HG03196 (cell line): ENCODE measurements around the gene FILIP1.

Experiments used
- ATAC-seq: cut with Tn5 transposase; IDR thresholded peaks from one replicate; pipeline ENCODE4 v1.9.1; 2021; ENCODE audit not compliant: unreplicated experiment

FILIP1 gene

DNA sequence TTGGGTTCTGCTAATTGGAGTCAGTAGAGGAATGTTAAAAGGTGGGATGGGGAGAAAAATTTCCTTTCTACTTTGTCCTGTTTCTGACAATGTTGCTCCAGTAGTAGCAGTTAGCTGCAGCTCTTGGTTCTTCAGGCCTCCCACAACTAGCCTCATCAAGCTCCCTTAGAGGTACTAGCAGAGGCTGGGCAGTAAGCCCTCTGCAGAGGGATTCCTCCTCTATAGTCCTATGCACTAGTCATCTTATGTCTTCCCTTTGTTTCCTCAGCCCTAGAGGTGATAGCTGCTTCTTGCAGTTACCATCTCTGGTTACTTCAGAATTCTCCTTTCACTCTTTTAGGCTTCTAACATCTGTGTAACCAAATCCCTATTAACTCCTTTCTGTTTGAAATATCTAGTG is 99.8 kb downstream of the FILIP1 start:
- no peak for ATAC-seq

DNA sequence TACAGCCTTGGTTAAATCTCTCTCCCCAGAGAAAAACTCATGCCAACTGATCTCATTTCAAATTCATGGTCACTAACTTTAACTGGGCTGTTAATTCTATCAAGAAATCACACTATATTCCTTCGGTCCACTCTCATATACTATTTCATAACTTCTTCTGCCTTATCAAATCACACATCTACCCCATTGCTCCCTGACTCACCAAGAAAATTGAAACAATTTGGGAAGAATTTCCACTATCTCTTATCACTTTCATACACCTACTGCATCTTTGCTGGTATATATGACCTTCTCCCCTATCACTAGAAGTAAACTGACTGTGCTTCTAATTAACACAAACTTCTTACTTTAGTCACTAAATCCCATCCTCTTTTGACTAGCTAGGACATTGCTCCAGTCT is 102.3 kb downstream of the FILIP1 start:
- ATAC-seq, result no peak

DNA sequence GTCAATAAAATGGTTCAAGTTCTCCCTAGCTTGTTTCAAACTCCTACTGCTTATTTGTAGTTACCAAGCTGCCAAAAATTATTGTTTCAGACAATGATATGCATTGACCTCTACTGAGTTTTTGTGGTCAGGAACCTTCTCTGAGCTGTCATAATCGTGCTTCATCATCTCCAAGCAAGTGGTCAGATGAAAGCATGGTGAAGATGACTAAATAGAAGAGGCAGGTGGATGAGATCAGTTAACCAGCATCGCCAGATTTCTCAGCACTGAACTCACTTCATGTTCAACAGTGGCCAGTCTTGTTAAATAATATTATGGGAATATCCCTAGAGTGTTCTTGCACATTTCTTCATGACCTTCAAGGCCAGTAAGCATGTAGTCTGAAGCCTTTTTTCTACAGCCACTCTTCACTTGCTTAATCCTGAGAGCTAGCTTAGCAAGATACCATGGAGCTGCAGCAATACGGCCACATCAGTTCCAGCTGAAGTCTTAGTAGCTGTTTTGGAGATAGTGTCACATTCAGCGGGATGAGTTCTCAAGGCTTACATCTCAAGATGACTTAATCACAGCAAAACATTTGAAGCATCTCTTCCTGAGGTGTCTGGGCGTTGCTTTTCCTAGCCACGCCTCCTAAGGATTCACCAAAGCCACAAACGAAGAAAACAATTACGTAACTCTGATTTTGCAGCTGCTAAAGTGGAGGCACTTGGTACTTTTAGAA is 107.4 kb downstream of the FILIP1 start:
- ATAC-seq, result no peak

DNA sequence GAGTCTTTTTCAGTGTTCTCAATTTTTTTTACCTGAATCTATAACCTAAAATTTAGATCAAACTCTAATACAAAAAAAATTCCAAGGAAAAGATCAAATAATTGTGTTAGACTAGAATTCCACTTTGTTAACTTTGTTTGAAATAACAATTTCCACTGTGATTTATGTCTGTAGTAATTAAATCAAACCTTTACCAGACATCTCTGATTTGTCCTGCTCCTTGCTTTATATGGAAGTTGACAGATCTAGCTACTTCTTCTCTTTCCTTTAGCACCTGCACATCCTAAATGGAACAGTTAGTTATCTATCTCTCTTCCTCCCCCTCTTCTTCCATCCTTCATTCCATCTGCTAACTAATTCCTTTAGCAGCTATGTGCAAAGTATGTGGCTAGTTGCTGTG is 109.5 kb downstream of the FILIP1 start:
- no peak for ATAC-seq

DNA sequence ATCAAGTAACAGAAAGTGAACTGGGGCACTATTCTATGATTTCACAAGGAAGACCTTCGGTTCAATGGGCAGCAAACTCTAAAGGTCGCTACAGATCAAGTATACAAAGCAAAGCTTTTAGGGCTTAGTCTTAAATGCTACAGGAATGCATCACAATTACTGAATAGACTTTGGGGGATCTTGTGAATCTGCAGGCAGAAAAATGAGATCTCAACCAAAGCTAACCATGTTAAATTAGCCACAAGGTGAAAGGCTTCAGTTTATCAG is 111.0 kb downstream of the FILIP1 start:
- ATAC-seq, result no peak

DNA sequence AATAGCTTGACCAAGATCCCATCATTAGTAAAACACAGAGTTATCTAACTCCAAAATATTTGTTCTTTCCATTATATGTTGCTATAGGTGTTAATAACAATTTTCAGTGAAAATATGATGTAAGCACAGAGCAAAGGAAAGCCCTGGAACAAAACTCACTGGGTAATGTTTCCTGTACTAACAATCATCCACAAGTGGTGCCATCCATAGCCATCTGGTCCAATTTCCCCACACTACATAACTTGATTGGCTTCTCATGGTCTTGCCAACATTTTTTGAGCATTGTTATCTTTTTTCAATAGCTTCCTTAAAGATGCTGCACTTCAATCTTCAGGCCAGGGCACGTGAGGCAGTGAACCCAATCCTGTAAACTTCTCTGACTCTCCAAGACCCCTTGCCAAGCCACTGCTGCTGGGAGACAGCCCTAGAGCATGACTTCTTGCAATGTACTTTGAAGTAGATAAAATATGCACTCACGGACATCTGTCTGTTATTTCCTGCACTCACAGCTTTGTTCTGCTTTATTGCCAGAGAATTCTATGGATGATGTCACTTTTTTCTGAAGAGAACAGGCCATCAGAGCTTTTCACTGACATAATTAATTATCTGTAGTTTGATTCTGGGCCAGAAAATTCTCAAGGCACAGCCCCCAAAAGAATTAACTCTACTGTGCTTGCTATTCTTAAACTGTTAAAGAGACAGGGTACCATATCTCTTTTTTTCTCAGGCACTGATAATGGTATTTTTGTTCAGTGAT is 111.5 kb downstream of the FILIP1 start:
- ATAC-seq, result no peak

DNA sequence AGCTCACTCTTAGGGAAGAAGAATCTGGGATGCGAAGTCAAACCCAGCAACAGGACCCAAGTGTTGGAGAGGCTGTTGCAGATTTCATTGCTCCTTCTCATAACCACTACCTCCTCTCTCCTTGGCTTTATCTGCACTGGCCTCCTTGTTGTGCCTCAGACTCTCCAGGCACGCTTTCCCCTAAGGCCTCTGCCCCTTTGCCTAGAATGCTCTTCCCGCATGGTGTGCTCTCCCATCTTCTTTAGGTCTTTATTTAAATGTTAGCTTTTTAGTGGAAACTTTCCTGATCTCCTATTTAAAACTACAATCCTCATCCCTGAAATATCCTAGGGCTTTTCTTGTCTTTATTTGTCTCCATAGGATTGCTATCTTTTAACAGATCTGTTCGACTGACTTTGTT is 114.1 kb downstream of the FILIP1 start:
- ATAC-seq, result no peak

DNA sequence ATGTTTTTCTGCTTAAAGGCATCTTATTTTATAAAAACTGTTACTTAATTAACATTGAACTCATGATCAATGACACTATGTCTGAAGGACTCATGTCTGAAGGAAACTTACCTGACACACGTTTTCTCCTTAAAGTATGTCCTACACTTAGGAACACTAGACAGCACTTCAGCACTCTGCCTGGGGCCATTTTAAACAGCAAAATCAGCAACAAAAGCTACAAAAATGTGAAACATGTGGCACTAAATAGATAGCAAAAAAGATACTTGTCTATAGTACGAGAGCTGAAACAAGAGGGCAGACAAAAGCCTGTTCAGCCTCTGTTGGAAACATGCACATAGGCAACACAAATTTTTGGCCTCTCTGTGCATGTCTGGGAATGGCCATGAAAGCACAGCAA is 115.5 kb downstream of the FILIP1 start:
- ATAC-seq, result no peak

DNA sequence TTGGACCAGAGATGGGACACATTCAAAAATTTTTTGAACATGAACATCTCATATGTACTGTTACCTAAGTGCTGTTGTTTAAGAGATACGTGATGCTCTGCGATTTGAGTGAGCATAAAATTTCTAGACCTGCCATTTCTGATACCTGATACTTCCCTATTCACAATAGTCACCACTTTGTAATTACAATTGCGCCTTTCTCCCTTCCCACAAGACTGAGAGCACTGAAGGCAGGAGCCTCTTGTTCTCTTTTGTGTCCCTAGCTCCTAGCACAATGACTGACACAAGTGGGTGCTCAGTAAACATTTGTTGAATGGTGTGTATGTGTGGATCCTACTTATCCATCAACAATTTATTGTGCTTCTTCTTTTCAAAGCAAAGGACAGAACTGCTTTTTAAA is 116.2 kb downstream of the FILIP1 start:
- ATAC-seq, result no peak

DNA sequence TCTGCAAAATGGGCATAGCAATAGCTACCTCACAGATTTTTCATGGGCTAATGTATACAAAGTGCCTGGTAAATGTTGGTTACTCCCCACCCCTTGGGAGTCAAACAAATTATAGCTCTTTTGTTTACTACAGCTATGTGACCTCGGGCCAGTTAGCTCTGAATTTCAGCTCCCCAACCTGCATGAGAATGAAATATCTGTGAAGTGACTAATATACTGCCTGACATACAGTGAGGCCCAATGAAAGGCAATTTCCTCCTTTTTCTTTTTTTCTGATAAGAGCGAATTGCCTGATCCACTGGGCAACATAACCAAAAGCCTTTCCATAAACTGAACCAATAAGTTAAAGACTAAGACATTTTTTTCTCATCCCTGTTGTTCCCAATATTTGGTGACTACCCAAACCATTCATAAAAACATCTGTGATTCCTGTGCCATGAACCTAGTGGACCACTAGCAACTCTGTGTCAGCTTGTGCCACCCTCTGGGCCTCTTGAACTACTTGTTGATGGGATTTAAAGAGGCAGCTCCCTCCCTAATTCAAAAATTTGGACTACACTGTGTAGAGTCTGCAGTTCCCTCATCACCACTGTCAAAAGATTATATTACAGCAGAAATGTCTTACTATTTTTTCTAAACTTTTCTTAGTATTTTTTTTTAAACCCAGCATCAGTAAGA is 117.1 kb downstream of the FILIP1 start:
- no peak for ATAC-seq

DNA sequence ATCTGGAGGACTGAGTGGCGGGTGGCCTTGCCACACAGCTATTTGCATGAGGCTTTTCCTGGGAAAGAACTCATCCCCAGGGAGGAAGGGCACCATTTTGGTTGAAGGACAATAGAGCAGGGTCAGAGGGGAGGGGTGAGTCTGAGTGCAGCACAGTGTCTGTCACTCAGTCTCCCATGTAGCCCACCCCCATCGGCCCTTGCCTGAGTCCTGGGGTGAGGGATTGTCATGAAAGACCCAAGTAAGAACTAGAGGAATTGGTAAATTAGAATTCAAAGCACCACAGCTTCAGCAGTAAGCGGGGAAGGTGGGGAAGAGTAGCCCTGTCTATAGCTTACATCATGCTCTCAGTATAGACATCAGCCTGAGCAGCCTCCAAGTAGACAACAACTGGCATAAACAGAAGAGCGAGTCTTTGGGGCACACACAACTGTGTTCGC is 118.6 kb downstream of the FILIP1 start:
- ATAC-seq, result no peak

DNA sequence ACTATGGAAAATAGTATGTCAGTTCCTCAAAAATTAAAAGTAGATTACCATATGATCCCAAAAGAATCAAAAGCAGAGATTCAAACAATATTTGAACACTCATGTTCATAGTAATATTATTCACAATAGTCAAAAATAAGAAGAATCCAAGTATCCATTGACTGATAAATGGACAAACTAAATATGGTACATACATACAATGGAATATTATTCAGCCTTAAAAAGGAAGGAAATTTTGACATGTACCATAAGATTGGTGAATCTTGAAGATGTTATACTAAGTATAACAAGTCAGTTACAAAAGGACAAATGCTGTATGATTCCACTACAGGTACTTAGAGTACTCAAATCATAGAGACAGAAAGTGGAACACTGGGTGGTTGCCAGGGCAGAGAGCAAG is 120.7 kb downstream of the FILIP1 start:
- ATAC-seq, result no peak

DNA sequence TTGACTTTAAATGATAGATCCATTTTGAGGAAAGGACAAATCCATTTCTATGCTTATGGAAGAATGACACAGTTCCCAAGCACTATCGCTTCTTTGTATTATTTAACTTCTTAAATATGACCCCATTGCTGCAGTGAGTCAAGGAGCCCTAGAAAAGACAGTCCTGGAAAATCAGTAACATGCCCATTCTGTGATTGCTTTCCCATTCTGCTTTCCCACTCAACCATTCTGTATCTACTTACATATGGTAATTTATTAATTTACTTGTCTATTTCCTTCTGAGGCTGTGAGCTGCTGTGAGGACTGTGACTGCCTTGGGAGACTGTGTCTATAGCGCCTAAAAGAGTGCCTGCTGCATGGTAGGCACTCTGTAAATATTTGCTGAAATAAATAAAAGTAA is 123.6 kb downstream of the FILIP1 start:
- no peak for ATAC-seq

DNA sequence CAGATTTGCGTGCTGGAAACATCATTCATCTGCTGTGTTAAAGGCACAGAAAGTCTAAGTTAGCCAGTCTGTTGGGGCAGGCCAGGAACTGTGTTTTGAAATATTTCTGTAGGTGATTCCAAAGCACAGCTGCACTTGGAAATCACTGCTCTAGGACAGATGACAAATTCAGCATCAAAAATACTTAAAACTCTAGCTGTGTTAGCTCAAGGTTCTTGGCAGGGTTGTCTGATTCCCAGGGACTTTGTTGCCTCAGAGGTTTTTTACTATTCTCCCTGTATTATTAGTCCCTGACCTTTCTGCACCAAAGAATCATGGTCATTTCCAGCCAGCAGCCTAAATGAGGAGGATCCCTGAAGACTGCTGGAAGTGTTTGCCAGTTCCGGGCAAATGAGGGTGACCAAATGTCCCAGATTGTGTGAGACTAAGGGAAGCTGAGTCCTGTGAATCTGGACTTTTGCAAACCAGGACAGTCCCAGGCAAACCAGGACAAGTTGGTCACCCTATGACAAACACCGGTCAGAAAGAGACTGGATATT is 124.7 kb downstream of the FILIP1 start:
- ATAC-seq, result no peak

DNA sequence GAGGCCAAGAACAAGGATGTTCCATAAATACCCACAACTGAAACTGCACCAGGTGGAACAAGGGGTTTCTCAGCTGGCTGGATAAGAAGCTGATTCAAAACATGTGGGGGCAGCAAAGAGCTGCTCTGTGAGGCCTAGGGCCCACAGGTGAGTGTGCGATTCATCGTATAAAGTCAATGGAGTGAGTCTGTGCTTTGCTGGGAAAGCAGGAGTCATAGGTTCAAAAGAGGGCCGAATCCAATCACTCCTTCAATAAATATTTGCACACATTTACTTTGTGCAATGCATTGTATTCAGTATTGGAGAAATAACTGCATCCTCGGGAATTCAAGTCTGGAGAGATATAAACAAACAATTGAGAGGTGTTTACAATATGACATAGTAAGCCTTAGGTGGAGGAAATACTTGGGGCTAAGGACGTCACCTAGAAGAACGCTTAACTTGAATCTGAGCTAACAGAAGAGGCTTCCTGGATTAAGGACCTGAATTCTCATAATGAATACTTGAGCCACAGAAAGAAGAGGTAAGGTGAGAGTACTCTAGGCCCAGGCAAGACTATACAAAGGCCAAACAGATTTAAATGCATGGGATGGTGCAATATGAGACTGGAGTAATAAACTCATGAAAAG is 125.3 kb downstream of the FILIP1 start:
- no peak for ATAC-seq

DNA sequence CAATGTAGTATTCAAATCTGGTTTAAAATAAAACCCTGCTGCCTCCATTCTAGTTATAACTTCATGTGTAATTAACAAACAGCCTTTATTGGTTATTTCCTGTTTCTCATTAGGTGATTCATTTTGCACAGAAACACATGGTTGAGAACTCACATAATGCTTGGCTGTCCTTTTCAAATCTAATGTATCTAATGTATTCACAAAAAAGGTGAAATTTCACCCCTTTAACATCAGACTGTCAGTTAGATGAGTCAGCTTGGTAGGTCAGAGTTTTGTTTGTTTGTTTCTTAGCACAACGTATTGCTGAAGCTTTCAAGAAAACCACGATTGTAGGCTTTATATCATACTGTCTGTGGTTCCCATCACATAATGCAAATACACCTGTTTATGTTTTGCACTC is 130.3 kb downstream of the FILIP1 start:
- ATAC-seq, result no peak

DNA sequence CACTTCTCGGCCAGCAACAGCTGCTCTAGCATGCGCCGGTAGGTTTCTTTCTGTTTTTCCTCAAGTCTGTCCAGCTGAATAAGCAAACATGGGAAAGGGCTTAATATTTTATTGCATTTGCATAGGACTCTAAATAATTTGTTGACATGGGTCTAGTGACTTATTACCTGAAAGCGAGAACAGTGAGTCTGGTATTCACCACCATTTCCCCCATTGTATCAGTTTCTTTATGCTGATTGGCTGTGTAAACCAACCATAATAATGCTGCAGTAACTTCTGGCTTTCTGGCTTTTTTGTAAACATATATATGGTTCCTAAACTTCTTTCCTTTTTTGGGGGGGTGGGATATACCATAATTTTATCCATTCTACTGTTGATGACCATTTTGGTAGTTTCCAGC is 140.0 kb downstream of the FILIP1 start:
- no peak for ATAC-seq

DNA sequence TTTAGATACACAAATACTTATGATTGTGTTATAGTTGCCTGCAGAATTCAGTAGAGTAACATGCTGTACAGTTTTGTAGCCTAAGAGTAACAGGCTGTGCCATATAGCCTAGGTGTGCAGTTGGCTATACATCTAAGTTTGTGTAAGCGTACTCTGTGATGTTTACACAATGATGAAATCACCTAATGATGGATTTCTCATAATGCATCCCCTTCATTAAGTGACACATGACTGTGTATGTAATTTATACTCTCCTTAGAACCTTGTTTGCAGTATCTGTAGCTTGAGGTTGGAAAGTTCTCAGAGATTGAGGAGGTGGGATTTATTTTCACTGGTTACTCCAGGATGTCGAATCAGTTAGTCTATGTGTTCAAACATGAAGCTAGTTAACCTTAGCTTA is 142.0 kb downstream of the FILIP1 start:
- ATAC-seq, result no peak

DNA sequence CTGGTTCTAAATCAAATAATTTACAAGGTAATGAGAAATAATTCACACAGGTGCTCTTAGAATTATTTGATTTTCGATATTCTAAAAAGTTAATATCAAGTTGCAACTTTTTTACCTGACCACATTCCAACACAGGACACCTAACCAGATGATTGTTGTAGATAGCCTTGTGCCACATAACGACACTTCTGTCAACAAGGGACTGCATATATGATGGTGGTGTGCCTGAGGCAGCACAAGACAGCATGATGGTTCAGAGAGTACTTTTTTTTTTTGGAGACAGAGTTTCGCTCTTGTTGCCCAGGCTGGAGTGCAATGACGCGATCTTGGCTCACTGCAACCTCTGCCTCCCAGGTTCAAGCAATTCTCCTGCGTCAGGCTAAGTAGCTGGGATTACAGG is 142.8 kb downstream of the FILIP1 start:
- no peak for ATAC-seq

DNA sequence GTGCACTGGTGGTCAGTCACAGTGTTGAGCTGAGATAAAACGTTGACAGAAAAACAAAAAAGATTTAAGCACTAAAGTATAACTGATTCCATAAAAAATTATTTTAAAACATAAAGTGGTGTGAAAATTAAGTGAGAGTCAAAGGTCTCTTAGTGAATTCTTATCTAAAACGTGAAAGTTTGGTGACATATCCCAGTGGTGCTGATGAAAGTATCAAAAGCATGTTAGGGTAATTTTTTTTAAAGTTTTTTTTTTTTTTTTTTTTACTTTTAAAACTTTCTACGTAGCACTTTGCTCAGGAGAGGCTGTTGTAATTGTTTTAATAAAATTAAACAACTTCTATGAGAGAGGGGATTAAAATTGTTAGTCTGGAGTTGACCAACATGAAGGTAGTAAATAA is 143.4 kb downstream of the FILIP1 start:
- no peak for ATAC-seq

DNA sequence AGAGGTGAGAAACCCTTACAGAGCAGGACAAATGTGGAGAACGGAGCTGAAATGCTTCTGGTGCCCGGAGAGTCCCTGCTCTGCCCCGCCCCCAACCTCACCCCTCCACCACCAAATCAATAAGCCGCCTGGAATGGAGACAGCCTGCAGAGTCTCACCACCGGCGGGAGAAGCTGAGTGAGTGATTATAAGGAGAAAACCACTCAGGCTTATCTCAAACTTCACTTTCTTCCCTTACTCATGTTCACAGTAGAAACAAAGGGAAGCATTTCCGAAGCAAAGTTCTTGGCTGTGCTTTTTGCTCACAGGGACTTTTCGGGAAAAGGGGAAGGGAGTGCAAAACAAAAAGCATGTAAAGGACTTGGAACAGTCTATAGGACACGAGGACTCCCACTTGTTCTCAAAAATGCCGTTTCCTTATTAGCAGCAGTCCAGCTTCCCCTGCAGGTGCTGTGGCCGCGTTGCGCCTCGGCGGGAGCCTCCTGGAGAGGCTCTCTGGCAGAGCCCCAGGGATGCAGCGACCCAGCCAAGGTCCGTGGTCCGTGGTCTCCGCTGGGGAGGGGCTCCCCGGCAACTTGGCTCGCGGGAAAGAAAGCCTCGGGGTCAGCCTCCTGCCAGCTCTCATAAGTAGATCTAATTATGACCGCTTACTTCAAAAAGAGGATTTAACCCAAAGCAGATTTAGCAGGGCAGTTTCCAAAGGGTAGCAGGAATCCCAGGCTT is 144.2 kb downstream of the FILIP1 start:
- no peak for ATAC-seq
